Astrocyte (in vitro differentiated cells and primary cell): ENCODE measurements around the gene FGF1. TPM values are rescaled to one million over a fixed set of nuclear protein-coding genes. Genes with fewer than 3 reads are reported as not detected.
A peak's percentile ranks its signal among the peaks of the same experiment; 100 is the strongest.

Experiments used
- DNase-seq: peaks from one replicate; pipeline ENCODE4 v3.0.0-alpha.2; 2010; ENCODE audit warnings: low read depth
- FAIRE-seq: peaks from 2 replicates; lab custom pipeline; 2011; peaks lifted over from hg19 to GRCh38; lab: Jason Lieb, UNC
- H2AFZ ChIP-seq: 2 replicates; pipeline ENCODE4 v1.6.0; 2012; ENCODE audit warnings: low read depth, low read length, inconsistent platforms
- H3K27ac ChIP-seq: 2 replicates; pipeline ENCODE4 v1.5.1; 2011; ENCODE audit warnings: low read depth, low read length, inconsistent platforms
- H3K27me3 ChIP-seq: 2 replicates; pipeline ENCODE4 v1.6.0; 2011; ENCODE audit warnings: low read length, inconsistent platforms; ENCODE audit not compliant: insufficient read depth
- H3K36me3 ChIP-seq: 2 replicates; pipeline ENCODE4 v1.5.1; 2011; ENCODE audit warnings: low read length, inconsistent platforms; ENCODE audit not compliant: insufficient read depth
- H3K4me1 ChIP-seq: 2 replicates; pipeline ENCODE4 v1.5.1; 2011; ENCODE audit warnings: low read length, inconsistent platforms; ENCODE audit not compliant: insufficient read depth
- H3K4me2 ChIP-seq: 2 replicates; pipeline ENCODE4 v1.6.0; 2012; ENCODE audit warnings: low read length, inconsistent platforms
- H3K4me3 ChIP-seq: 2 replicates; pipeline ENCODE4 v1.5.1; 2011; ENCODE audit warnings: low read depth, mild to moderate bottlenecking, low read length, inconsistent platforms; ENCODE audit not compliant: insufficient read depth
- H3K79me2 ChIP-seq: 2 replicates; pipeline ENCODE4 v1.6.0; 2012; ENCODE audit warnings: mild to moderate bottlenecking, low read length, inconsistent platforms; ENCODE audit not compliant: insufficient read depth
- H3K9ac ChIP-seq: 2 replicates; pipeline ENCODE4 v1.6.0; 2012; ENCODE audit warnings: mild to moderate bottlenecking, low read length, inconsistent platforms
- H3K9me3 ChIP-seq: 2 replicates; pipeline ENCODE4 v1.5.1; 2012; ENCODE audit warnings: low read depth, mild to moderate bottlenecking, low read length, inconsistent platforms; ENCODE audit not compliant: insufficient read depth
- H4K20me1 ChIP-seq: 2 replicates; pipeline ENCODE4 v1.6.0; 2012; ENCODE audit warnings: low read length, inconsistent platforms; ENCODE audit not compliant: insufficient read depth
- H3K27ac Mint-ChIP-seq: one replicate; pipeline ENCODE4 v1.8.0; 2021; ENCODE audit warnings: mild to moderate bottlenecking, mixed read lengths; ENCODE audit not compliant: unreplicated experiment
- H3K27me3 Mint-ChIP-seq: one replicate; pipeline ENCODE4 v1.8.0; 2021; ENCODE audit warnings: low read depth, mixed read lengths; ENCODE audit not compliant: unreplicated experiment
- H3K36me3 Mint-ChIP-seq: one replicate; pipeline ENCODE4 v1.8.0; 2021; ENCODE audit warnings: low read depth, mixed read lengths; ENCODE audit not compliant: unreplicated experiment
- H3K4me1 Mint-ChIP-seq: one replicate; pipeline ENCODE4 v1.8.0; 2021; ENCODE audit warnings: low read depth, mixed read lengths; ENCODE audit not compliant: unreplicated experiment
- H3K4me3 Mint-ChIP-seq: one replicate; pipeline ENCODE4 v1.8.0; 2021; ENCODE audit warnings: mild to moderate bottlenecking, moderate library complexity, mixed read lengths; ENCODE audit not compliant: unreplicated experiment
- H3K9me3 Mint-ChIP-seq: one replicate; pipeline ENCODE4 v1.8.0; 2021; ENCODE audit warnings: mild to moderate bottlenecking, mixed read lengths; ENCODE audit not compliant: unreplicated experiment
- EZH2 ChIP-seq: IDR thresholded peaks from 2 replicates; pipeline ENCODE4 v1.6.1; 2012; ENCODE audit warnings: mild to moderate bottlenecking, low read length, inconsistent platforms; ENCODE audit not compliant: insufficient read depth
- total RNA-seq: library from RNA; stranded (reverse); gene quantifications from 2 replicates; pipeline ENCODE4 v1.2.1, GENCODE V29; 2021
- TF ChIP-seq, protein P1 (sequence below): IDR thresholded peaks from 2 replicates; pipeline ENCODE4 v1.5.1; 2011; ENCODE audit warnings: low read depth, mild to moderate bottlenecking, inconsistent platforms, low read length, moderate library complexity; ENCODE audit not compliant: insufficient read depth

The FGF1 gene
- total RNA-seq, 1 donor from 2014 or later: 70.9 TPM

DNA sequence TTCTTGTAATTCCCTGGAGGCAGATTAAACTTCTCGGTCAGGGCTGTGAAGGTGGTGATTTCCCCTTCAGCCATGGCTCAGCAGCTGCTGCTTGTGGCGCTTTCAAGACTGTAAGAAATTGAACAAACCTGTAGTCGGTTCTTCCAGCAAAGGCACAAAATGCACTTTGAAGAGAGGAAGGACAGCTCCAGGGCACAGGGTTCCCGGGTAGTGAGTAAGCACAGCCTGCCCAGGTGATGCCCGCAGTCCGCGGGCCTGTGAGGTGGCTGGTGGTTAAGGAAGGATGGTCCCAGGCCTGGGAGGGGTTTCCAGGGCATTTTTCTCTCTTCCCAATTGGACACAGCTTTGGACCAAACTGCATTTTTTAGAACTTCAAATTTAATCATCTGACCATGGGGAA, 71.8 kb downstream of the FGF1 start:
- H3K27me3 Mint-ChIP-seq: no peaks in the 10 kb centered on the region
- H2AFZ ChIP-seq: no peak overlapping the region
- H3K27me3 ChIP-seq: no peaks in the 10 kb centered on the region
- H3K4me1 Mint-ChIP-seq: peaks cover 19% of the 10 kb centered on the region
- H3K9me3 ChIP-seq: no peaks in the 10 kb centered on the region
- no peak overlapping the region for H3K4me3 Mint-ChIP-seq
- peaks cover 1% of the 10 kb centered on the region for H3K36me3 Mint-ChIP-seq
- TF ChIP-seq, protein P1, sequence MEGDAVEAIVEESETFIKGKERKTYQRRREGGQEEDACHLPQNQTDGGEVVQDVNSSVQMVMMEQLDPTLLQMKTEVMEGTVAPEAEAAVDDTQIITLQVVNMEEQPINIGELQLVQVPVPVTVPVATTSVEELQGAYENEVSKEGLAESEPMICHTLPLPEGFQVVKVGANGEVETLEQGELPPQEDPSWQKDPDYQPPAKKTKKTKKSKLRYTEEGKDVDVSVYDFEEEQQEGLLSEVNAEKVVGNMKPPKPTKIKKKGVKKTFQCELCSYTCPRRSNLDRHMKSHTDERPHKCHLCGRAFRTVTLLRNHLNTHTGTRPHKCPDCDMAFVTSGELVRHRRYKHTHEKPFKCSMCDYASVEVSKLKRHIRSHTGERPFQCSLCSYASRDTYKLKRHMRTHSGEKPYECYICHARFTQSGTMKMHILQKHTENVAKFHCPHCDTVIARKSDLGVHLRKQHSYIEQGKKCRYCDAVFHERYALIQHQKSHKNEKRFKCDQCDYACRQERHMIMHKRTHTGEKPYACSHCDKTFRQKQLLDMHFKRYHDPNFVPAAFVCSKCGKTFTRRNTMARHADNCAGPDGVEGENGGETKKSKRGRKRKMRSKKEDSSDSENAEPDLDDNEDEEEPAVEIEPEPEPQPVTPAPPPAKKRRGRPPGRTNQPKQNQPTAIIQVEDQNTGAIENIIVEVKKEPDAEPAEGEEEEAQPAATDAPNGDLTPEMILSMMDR: no peak
- TF ChIP-seq EZH2: no peak
- H3K4me1 ChIP-seq: peaks cover 12% of the 10 kb centered on the region
- no peak overlapping the region for H3K9ac ChIP-seq
- H3K9me3 Mint-ChIP-seq: no peaks in the 10 kb centered on the region
- H3K27ac Mint-ChIP-seq: peak overlapping the region; percentile 11
- no peak overlapping the region for H3K4me3 ChIP-seq
- no peak overlapping the region for H3K27ac ChIP-seq
- H3K79me2 ChIP-seq: no peaks in the 10 kb centered on the region
- DNase-seq (no peak), FAIRE-seq (no peak)
- no peak overlapping the region for H3K4me2 ChIP-seq
- H4K20me1 ChIP-seq: no peaks in the 10 kb centered on the region
- H3K36me3 ChIP-seq: no peaks in the 10 kb centered on the region

DNA sequence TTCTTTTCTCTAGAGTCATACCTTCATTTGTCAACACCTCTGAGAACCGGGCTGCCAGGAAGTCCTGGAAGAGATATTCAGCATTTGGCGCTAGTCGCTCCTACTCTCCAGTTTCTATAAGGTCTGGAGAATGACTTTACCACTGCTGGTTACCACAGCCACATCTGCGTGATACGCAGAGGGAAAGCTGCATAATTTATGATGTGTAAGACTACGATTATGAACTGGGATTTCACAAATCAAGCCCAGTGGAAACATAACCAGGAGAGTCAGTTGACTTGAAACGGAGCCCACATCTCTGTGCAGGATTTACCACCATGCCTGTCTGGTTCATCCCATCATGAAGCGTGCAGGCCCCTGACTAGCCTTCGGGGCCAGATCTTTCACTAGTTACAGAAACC, 72.6 kb downstream of the FGF1 start:
- no peak for FAIRE-seq
- H3K27ac ChIP-seq: no peak overlapping the region
- H3K9me3 Mint-ChIP-seq: no peaks in the 10 kb centered on the region
- TF ChIP-seq EZH2: no peak
- TF ChIP-seq, protein P1: no peak
- no peaks in the 10 kb centered on the region for H3K27me3 ChIP-seq
- DNase-seq: peak; percentile 61
- no peaks in the 10 kb centered on the region for H3K36me3 ChIP-seq
- H3K4me2 ChIP-seq: no peak overlapping the region
- H3K36me3 Mint-ChIP-seq: peaks cover 1% of the 10 kb centered on the region
- no peak overlapping the region for H2AFZ ChIP-seq
- H3K9me3 ChIP-seq: no peaks in the 10 kb centered on the region
- no peak overlapping the region for H3K9ac ChIP-seq
- H3K4me1 Mint-ChIP-seq: peaks cover 16% of the 10 kb centered on the region
- no peaks in the 10 kb centered on the region for H3K79me2 ChIP-seq
- H3K4me3 Mint-ChIP-seq: no peak overlapping the region
- no peak overlapping the region for H3K4me3 ChIP-seq
- H4K20me1 ChIP-seq: no peaks in the 10 kb centered on the region
- peaks cover 7% of the 10 kb centered on the region for H3K4me1 ChIP-seq
- H3K27ac Mint-ChIP-seq: no peak overlapping the region
- H3K27me3 Mint-ChIP-seq: no peaks in the 10 kb centered on the region

DNA sequence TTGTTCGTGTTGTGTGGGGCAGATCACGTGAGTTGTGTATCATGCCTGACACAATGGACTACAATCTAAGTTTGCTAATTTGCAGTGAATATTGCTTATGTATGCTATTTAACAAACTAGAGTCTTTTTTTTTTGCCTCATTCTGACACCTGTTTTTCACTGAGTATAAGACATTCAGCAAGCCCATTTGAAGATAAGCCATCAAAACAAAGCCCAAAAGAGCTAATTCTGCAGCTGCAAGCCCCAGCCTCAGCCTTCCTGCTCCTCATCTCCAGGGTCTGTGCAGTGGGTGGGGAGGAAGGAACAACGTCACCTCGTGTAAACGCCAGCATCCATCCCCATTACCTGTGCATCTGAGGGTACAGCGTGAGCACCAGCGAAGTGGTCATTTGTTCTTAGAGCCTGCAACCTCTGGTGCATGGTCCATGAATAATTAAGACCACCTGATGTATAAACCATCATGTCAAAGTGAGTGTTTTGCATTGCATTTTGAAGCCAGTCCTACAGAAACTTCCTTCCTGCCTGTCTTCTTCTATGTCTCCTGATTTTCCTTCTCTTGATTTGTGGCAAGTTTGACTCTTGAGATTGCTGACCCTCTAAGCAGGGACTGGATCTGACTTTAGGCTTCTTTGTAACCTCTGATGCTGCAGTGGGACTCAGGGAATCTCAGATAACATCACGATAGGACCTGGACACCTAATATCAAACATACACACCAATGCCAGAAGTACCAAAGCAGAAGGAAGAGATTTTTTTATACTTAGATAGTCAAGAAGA, 73.2 kb downstream of the FGF1 start:
- peak; percentile 43 for FAIRE-seq
- Mint-ChIP-seq H3K4me1 (peaks cover 10% of the 10 kb centered on the region), H3K36me3 (peaks cover 1% of the 10 kb centered on the region), H3K27me3 (no peaks in the 10 kb centered on the region), H3K27ac (no peak overlapping the region), H3K9me3 (no peaks in the 10 kb centered on the region), H3K4me3 (no peak overlapping the region)
- no peaks in the 10 kb centered on the region for H4K20me1 ChIP-seq
- peaks cover 2% of the 10 kb centered on the region for H3K4me1 ChIP-seq
- H3K27me3 ChIP-seq: no peaks in the 10 kb centered on the region
- H3K9me3 ChIP-seq: no peaks in the 10 kb centered on the region
- H2AFZ ChIP-seq: no peak overlapping the region
- no peak overlapping the region for H3K9ac ChIP-seq
- H3K4me3 ChIP-seq: no peak overlapping the region
- no peaks in the 10 kb centered on the region for H3K79me2 ChIP-seq
- H3K36me3 ChIP-seq: no peaks in the 10 kb centered on the region
- DNase-seq: no peak
- TF ChIP-seq, protein P1: no peak
- no peak for TF ChIP-seq EZH2
- no peak overlapping the region for H3K27ac ChIP-seq
- H3K4me2 ChIP-seq: no peak overlapping the region
